NCI-H1436 treated with DMSO at 0.1 percent for 48 hours (cell line): ENCODE results near the gene PNPO.

ENCODE experiments used
- DNase-seq: peaks from one replicate; lab custom pipeline; 2025; lab: John Stamatoyannopoulos, UW

Gene PNPO

DNA sequence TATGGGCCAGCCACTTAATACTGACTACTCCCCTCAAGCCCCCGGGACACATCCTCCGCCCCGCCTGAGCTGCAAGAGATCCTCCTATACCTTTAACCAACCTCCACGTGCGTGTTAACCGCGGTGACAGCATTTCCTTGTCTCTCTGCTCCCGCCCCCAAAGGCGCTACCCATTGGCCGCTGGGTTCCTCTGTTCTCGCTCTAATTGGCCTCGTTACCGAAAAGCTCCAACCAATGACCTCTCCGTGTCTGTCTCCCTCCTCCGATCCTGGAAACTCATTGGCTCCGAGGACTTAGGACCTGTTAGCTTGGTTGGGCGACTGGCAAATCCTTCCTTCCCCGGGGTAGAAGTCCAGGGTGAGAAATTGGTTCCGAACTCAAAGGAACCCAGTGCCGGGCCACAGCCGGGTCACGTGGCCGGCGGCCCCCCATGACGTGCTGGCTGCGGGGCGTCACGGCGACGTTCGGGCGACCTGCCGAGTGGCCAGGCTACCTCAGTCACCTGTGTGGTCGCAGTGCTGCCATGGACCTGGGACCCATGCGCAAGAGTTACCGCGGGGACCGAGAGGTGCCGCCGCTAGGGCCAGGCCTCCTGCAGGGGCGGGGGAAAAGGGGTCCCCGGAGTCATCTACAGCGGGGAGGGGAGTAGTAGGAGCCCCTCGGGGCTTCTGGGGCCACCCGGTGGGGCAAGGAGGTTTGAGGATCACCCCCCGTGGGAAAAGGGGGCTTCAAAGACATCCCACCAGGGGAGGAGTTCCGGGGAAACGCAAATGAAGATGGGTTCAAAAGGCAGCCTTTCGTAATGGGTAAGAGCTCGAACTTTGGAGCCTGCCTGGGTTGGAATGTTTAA is at the start of gene PNPO:
Gene PNPO, plus strand, starts transcription at position 326 of the 850 bp plus-strand sequence. Its CDS starts 105 bp downstream, at position 431.
- peak; percentile 96 for DNase-seq

DNA sequence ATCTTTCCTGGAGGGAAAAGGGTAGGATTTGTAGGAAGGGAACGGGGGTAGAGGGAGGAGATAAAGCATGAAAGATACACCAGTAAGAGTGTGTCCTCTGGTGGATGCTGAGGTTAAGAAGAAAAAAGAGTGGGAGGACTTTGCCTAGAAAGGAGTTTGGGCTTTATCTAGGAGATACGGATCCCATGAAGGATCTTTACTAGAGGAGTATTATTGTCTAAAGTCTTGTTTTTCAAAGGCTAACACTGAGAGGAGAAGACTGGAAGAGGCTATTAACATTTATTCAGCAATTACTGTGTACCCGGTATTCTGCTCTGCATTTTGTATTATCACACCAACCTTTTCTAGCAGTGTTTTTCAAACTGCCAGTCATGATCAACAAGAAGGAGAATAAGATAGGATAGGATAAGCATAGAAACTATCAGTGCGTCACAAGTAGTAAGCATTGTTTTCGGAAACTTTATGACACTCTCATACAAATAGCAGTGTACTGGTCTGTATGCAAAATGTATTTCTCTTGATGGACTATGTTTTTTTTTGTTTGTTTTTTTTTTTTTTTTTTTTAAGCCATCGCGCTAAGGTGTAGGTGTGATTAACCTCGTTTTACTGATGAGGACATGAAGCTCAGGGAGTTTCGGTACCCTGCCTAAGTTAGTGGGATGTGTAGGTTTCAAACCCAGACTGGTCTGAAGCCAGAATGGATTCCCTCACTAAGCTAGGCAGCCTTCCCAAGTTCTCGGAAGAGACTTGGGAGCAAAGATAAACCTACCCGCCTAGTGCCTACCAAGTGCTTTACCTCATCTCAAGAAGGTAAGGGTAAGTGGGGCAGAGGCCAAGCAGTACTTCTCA is 46.6 kb upstream of the PNPO start:
- DNase-seq = no peak

DNA sequence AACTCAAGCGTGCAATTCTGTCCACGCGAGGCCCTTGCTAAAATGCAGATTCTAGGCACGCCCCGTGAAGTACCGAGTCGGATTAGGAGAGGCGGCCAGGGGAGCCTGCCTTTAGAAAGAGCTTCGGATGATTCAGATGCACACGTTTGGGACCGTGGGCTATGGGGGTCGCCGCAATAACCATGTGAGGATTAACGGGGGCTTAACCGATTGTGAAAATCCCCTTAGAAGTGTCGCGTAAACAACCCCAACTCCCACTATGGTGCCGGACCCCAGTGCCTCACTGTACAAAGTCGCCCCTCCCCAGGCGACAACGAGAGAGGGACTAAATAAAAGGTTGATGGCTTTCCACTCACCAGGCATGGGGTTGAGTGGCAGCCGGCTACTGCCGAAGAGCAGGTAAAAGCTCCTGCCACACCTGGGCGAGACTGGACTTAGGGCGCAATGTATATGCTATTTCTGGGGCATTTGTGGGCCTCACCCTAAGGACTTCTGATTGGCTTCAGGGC is 46.0 kb upstream of the PNPO start:
- no peak for DNase-seq

DNA sequence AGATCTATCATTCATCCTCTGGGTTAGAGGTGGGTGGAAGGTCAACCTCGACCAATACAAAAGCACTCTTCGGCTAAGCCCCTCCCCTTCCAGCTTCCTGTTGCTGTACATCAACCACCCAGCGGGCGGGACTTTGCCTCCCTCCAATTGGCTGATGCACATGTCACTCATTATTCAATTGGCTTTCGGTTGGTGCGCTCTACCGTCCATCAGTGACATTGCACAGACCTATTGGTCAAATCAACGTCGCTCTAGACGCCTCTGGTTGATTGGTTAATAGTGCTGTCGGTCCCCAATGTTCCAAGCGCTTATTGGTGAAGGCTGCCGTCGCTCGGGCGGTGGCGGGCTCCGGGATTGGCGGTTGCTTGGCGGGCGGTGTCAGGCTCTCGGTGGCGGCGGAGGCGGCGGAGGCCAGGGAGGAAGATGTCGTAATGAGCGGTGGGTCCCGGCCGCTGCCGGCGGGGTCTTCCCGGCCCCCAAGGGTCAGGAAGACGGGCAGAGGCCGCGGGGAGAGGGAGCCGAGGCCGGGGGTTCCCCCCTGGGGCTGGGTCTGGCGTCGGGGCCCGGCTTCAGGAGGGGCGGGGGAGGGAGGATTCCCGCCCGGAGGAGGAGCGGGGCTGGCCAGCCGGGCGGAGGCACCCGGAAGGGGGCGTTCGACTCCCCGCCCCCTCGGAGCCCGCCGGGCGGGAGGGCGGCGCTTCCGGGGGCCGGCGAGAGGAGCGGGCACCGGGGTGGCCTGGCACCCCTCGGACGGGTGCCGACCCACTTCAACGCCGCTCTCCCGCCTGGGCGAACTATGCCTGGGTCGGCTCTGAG is 45.3 kb upstream of the PNPO start, which contains the start of gene SP2:
Gene SP2, plus strand, starts transcription at position 381 of the 816 bp plus-strand sequence. Its CDS starts 51 bp downstream, at position 432.
- peak; percentile 100 for DNase-seq

DNA sequence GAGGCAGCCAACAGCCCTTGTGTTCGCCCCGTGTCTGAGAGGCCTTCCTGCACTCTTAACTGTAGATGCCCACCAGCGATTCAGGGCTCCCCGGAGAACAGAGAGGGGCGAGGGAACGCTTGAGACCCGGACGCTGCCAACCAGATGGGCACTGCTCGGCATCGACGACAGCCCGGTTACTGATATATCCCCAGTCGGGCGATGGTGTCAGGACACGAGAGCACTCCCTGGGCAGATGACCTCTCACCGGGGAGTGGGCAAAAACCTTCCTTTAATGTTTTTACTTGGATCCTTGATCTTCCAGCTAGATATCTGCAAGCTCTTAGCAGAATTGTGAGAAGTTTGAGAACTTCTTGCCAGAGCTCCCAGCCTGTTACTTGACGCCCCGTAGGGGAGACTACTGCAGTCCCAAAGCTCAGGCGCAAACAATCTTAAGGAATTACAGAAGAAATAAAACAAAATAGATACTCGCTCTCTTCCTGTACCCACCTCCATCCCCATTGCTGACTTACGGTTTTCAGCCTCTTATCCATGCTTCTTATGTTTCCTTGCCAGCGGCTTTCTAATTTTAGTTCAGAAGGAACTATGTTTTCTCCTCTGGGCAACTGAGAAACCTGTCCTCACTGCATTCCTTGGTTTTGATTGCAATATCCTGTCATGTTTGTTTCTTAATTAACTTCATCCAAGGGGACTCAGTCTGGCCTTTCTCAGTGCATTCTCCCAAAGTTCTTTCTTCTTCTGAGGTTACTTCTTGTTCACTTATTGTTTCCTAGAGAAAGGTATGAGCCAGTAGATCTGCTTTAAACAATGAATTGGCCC is 44.5 kb upstream of the PNPO start:
- no peak for DNase-seq

DNA sequence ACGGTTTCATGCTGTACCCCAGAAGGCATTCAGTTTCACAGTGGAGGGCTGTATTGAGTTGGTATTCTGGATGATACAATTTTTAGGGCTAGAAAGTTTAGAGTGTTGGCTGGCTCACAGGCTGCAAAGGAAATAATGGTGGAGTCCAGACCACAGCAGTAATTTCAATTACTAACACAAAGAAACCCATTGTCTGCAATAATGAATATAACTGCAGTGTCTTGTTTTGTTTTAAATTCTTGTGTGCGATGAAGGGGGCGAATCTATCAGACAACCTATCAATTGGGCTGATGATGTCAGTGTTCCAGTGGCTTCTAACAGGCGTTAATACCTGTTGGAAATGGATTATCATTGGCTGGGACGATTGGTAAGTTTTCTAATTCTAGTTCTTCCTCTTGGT is 43.8 kb upstream of the PNPO start:
- no peak for DNase-seq

DNA sequence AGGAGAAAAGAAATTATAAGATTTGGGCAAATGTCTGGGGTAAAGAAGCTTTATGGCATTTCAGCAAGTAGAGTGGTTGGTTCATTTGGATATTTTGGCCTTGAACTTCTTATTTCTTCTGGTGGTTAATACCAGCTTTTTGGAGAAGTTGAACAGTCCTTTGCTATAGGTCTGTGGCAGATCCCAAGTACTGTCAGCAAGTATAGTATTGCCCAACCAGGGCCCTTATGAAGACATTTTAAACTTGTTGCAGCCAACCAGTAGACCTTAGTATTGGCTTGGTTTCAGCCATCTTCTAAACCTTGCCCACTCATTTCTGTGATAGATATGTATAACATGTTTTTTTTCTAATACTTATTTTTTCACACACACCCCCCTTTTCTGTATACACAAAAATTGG is 43.1 kb upstream of the PNPO start:
- no peak for DNase-seq

DNA sequence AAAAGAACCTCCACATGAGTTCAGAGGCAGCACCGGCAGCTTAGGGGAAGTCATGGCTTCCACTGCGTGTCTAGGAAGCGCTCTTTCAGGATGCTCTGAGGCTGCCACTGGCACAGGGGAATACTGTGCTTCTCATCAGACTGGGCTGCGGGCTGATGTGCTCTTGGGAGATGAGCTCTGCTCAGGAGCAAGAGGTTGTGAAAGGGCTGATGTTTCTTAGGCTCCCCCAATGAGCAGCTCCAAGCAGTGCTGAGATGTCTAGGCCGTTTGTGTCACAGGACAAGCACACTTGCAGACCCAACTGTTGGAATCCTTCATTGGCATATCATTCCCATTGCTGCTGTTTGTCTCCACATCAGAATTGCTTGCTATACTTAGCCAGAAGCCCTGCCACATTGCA is 41.7 kb upstream of the PNPO start:
- no peak for DNase-seq

DNA sequence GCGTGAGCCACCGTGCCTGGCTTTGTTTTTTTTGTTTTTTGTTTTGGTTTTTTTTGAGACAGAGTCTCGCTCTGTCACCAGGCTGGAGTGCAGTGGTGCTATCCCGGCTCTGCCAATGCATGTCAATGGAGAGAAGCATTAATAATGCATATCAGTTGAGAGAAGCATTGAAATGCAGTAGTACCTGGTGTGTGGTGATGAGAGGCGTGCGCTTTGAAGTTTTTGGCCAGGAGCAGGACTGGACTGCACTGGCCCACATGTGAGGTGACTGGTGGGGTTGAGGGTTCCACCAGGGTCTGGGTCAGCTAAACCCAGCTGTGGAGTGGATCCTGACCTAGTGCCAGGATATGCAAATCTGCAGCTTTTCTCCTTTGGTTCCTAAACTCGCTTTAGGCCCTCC is 39.9 kb upstream of the PNPO start:
- DNase-seq = no peak

DNA sequence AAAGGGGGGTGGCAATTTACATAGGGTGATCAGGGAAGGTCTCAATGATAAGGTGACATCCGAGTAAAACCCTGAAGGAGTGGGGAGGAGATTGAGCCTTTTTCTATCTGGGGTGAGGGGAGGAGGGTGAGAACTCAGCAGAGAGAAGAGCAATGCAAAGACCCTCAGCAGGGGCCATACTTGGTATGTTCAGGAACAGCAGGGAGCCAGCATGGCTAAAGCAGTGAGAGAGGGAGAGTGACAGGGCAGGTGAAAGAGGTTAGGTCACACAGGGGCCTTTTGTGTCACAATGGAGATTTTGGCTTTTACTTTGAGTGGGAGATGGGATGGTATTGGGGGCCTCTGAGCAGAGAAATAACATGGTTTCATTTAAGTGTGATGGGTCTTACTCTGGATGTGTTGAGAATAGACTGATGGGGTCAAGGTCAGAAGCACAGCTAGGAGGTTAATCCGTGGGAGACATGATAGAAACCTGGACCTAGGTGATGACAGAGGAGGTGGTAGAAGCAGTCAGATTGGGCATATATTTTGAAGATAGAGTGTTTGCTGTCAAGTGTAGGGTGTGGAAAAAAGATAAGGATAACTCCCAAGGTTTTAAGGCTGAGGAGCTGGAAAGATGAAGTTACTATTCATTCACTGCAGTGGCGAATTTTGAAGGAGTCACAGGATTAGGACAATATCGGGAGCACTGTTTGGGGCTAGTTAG is 39.2 kb upstream of the PNPO start:
- no peak for DNase-seq

DNA sequence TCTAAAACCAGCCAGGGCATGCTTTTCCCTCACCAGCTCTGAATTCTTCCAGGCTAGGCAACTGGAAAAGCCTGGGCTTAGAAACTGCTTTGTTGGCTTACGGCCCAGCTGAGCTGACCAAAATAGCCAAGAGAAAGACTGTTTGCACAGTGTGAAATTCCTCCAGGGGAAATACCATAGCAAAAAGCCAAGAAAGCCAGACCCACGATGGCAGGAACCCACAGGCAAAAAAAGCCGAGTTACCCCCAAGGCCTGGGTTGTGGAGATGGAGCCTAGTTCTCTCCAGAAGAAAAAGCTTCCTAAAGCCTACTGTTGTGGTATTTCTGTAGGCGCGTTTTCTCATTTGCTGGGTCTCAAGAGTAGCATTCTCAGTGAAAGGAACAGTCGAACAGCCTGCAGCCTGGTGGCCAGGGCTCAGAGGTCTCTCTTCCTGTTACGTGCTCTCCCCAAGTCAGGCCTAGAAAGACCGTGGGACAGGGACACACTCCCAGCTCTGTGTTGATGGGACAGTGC is 36.1 kb upstream of the PNPO start:
- DNase-seq = no peak

DNA sequence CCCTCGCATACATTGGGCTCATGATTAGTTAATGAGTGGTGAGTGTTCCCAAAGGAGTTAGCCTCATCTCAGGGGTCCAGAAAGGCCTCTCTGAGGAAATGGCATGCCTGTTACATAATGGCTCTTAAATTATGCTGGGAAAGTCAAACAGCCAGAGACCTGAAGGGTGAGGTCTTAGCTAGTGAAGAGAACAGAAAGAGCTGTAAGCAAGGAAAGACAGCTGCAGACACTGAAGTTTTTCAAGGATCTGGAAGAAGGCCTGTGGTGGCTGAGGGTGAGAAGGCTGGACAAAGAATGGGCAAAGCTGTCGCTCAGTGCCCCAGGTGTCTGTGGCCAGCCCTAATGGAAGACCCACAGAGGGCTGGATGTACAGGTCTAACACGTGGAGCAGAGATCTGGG is 34.9 kb upstream of the PNPO start:
- no peak for DNase-seq

DNA sequence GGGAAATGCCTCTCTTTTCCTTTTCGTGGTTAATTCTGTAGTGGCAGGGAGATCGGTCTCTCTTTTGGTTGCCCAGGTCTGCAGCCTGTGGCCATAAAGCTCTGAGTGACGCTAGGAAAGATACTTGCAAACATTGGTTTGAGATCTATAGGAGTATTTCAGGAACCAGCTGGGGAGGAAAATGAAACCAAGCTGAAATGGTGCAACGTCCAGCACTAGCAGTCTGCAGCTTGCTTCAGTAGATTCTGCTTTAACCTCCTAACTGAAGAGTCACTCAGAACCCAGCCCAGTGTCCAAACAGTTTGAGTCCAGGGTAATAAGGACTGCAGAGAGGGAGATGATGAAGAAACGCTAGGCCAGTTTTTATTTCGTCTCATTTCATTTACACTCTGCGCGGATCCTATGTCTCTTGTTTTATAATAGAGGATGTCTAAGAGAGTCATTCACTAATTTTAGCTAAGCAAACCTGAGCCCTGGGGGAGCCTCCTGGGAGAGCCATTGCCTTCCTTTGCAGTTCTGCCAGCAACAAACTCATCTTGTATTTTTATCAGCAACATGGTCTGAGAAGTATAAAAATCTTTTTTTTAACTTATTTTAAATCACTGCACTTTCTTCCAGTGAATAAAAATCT is 33.3 kb upstream of the PNPO start:
- DNase-seq = no peak

DNA sequence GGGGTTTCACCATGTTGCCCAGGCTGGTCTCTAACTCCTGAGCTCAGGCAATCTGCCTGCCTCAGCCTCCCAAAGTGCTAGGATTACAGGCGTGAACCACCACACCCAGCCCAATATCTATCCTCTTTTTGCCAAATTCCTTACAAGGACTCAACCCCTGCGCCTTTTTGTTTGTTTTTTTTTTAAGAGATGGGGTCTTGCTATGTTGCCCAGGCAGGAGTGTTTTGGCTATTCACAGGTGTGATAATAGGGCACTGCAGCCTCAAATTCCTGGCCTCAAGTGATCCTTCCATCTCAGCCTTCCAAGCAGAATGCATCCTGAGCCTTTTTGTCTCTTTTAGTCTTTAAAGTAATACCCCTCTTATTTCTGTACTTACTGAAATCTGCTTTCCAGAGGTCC is 28.3 kb upstream of the PNPO start:
- DNase-seq = no peak

DNA sequence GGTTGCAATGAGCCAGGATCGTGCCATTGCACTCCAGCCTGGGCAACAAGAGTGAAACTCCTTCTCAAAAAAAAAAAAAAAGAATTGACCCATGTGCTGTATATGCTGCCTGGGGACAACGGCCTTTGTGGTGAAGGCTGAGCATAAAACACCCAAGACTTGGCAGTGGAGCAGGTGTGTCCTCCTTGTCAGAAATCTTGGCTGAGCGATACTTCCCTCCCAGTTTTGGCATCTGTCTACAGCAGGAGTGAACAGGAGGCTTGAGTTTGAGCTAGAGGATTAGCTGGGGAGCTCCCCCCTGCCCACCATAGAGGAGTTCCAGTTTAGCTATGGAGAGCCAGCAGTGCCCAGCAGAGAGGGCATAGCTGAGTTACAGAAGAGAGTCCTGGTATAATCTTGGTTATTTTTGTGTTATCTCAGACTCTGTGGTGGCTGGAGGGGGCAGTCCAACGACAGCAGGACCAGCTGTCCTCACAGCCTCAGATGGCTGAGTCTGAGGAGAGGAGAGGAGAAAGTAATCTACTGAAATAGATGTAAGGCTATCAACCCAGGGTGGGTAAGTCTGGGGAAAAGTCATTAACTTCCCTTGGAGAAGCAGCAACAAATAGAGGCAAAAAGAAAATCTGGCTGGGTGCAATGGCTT is 26.9 kb upstream of the PNPO start:
- no peak for DNase-seq

DNA sequence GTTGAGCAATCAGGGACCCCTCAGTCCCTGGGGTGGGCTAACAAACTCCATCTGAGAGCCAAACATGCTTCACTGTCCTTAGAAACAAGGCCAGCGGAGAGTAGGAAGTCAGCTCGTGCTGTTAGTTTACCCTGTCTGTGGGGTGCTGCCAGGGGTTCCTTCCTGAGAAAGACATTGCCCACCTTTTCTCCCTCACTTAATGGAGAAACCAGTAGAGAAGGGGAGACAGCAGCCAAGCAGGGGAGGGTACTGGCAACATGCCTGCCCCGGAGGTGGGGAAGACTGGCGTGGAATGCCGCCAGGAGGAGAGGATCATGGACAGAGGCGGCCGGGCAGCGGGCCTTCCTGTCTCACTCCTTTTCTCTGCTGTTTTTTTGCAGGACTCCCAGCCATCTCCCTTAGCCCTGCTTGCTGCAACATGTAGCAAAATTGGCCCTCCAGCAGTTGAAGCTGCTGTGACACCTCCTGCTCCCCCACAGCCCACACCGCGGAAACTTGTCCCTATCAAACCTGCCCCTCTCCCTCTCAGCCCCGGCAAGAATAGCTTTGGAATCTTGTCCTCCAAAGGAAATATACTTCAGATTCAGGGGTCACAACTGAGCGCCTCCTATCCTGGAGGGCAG is 25.5 kb upstream of the PNPO start:
- no peak for DNase-seq

DNA sequence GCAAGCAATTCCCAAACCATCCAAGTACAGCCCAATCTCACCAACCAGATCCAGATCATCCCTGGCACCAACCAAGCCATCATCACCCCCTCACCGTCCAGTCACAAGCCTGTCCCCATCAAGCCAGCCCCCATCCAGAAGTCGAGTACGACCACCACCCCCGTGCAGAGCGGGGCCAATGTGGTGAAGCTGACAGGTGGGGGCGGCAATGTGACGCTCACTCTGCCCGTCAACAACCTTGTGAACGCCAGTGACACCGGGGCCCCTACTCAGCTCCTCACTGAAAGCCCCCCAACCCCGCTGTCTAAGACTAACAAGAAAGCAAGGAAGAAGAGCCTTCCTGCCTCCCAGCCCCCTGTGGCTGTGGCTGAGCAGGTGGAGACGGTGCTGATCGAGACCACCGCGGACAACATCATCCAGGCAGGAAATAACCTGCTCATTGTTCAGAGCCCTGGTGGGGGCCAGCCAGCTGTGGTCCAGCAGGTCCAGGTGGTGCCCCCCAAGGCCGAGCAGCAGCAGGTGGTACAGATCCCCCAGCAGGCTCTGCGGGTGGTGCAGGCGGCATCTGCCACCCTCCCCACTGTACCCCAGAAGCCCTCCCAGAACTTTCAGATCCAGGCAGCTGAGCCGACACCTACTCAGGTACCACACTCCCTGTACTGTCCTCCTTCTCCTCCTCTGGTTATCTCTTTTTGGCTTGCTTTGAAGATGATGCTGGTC is 24.7 kb upstream of the PNPO start:
- DNase-seq = no peak

DNA sequence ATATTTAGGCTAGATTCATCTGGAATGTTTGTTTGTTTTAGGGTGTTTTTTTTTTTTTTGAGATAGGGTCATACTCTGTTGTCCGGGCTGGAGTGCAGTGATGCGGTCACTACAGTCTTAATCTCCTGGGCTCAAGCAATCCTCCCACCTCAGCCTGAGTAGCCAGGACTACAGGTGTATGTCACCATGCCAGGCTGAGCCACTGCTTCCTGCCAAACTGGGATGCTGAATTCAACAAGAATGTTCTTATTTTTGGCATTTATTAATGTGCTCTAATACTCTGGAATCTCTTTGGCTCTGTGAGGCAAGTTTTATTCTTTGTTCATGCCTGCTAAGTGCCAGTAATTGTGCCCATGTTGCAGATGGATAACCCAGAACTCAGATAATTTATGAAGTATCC is 23.8 kb upstream of the PNPO start:
- DNase-seq = no peak
